ENCODE results near the gene CADPS.

CADPS gene

GRCh38 chr3:62873451-62873760, 1.8 kb downstream of the CADPS start:
- no peak for DNase-seq

GRCh38 chr3:62872318-62872717, 2.9 kb downstream of the CADPS start:
- no peak for DNase-seq

- DNase-seq: no peak
Observed at GRCh38 chr3:62870321-62870720, 4.9 kb downstream of the CADPS start.

GRCh38 chr3:62863648-62864047, 11.6 kb downstream of the CADPS start:
- DNase-seq: no peak

- no peak for DNase-seq
Observed at GRCh38 chr3:62859203-62859791, 15.9 kb downstream of the CADPS start.

- no peak for DNase-seq
Observed at GRCh38 chr3:62845996-62846395, 29.2 kb downstream of the CADPS start.

- peak; percentile 3 for DNase-seq
Observed at GRCh38 chr3:62843508-62843907, 31.7 kb downstream of the CADPS start.

GRCh38 chr3:62839748-62840147, 35.5 kb downstream of the CADPS start:
- no peak for DNase-seq

GRCh38 chr3:62837145-62837787, 38.0 kb downstream of the CADPS start:
- no peak for DNase-seq

- DNase-seq: no peak
Observed at GRCh38 chr3:62835554-62836236, 39.5 kb downstream of the CADPS start.

- DNase-seq: no peak
Observed at GRCh38 chr3:62833538-62833937, 41.7 kb downstream of the CADPS start.

GRCh38 chr3:62832553-62832952, 42.7 kb downstream of the CADPS start:
- DNase-seq: no peak

- no peak for DNase-seq
Observed at GRCh38 chr3:62830727-62831322, 44.4 kb downstream of the CADPS start.

GRCh38 chr3:62827550-62827949, 47.7 kb downstream of the CADPS start:
- no peak for DNase-seq

GRCh38 chr3:62824965-62825592, 50.1 kb downstream of the CADPS start:
- DNase-seq: no peak

GRCh38 chr3:62823461-62824050, 51.7 kb downstream of the CADPS start:
- no peak for DNase-seq

- DNase-seq: no peak
Observed at GRCh38 chr3:62822905-62823304, 52.3 kb downstream of the CADPS start.

- DNase-seq: no peak
Observed at GRCh38 chr3:62818347-62818746, 56.9 kb downstream of the CADPS start.

- DNase-seq: no peak
Observed at GRCh38 chr3:62817678-62818077, 57.5 kb downstream of the CADPS start.

- DNase-seq: no peak
Observed at GRCh38 chr3:62815981-62816380, 59.2 kb downstream of the CADPS start.

GRCh38 chr3:62812631-62813030, 62.6 kb downstream of the CADPS start:
- DNase-seq: no peak

GRCh38 chr3:62811119-62811518, 64.1 kb downstream of the CADPS start:
- DNase-seq: no peak

- DNase-seq: no peak
Observed at GRCh38 chr3:62809369-62809768, 65.8 kb downstream of the CADPS start.

All from GF-D8 (cell line).